Measurements from ENCODE around the gene FGF7. TPM values are rescaled to one million over a fixed set of nuclear protein-coding genes. Genes with fewer than 3 reads are reported as not detected.

FGF7 gene
- total and polyA plus RNA-seq, 9 of the 15 experiments (the other 6 are each of a cell fraction or from before 2014, with no cell fraction given) = not detected

- no peak for TF ChIP-seq CUX1 (CRISPR knock-in tag; IDR thresholded peaks at IDR 0.05)
- no peak for TF ChIP-seq ZNF655 (CRISPR knock-in tag; IDR thresholded peaks at IDR 0.05)
- no peak for TF ChIP-seq XRCC5 (IDR thresholded peaks at IDR 0.05; ENCODE audit: low read depth, low read length)
- TF ChIP-seq, protein P1, sequence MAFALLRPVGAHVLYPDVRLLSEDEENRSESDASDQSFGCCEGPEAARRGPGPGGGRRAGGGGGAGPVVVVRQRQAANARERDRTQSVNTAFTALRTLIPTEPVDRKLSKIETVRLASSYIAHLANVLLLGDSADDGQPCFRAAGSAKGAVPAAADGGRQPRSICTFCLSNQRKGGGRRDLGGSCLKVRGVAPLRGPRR (CRISPR knock-in tag; IDR thresholded peaks at IDR 0.05) = no peak
- TF ChIP-seq TBP (optimal IDR thresholded peaks at IDR 0.05; ENCODE audit: low read depth, low read length) = no peak
- no peak for TF ChIP-seq CLOCK (CRISPR knock-in tag; IDR thresholded peaks at IDR 0.05; ENCODE audit: borderline replicate concordance)
Measured at GRCh38 chr15:49501586-49501985, 78.5 kb downstream of the FGF7 start (continued).
